ENCODE measurements around the gene TM4SF4.

DNA sequence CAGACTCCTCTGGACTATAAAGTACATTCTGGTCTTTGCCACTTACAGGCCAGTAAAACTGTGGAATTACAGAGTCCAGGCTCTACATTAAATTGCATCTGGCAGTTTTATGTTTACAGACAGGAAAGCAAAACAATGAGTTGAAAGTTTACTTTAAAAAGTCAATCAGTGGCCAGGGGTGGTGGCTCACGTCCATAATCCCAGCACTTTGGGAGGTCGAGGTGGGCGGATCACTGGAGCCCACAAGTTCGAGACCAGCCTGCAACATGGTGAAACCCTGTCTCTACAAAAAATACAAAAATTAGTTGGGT lies 53.8 kb downstream of the TM4SF4 start:
- no peak for TF ChIP-seq EZH2phosphoT487 (IDR thresholded peaks at IDR 0.05; ENCODE audit: borderline replicate concordance)
- TF ChIP-seq, protein P1, sequence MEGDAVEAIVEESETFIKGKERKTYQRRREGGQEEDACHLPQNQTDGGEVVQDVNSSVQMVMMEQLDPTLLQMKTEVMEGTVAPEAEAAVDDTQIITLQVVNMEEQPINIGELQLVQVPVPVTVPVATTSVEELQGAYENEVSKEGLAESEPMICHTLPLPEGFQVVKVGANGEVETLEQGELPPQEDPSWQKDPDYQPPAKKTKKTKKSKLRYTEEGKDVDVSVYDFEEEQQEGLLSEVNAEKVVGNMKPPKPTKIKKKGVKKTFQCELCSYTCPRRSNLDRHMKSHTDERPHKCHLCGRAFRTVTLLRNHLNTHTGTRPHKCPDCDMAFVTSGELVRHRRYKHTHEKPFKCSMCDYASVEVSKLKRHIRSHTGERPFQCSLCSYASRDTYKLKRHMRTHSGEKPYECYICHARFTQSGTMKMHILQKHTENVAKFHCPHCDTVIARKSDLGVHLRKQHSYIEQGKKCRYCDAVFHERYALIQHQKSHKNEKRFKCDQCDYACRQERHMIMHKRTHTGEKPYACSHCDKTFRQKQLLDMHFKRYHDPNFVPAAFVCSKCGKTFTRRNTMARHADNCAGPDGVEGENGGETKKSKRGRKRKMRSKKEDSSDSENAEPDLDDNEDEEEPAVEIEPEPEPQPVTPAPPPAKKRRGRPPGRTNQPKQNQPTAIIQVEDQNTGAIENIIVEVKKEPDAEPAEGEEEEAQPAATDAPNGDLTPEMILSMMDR (conservative IDR thresholded peaks at IDR 0.05; ENCODE audit: low read length) = no peak

Data from Loucy (cell line).